Keratinocyte (primary cell): ENCODE data around the gene PABPC3. TPM values are rescaled to one million over a fixed set of nuclear protein-coding genes. Genes with fewer than 3 reads are reported as not detected.

ENCODE experiments used
- DNase-seq: peaks from one replicate; pipeline ENCODE4 v3.0.0-alpha.2; 2011; ENCODE audit warnings: low read depth, missing footprints, low spot score
- FAIRE-seq: peaks from 2 replicates; lab custom pipeline; 2011; peaks lifted over from hg19 to GRCh38; lab: Jason Lieb, UNC
- H2AFZ ChIP-seq: 2 replicates; pipeline ENCODE4 v1.6.0; 2012; ENCODE audit warnings: low read length, control low read depth, inconsistent platforms; ENCODE audit not compliant: control insufficient read depth
- H3K27ac ChIP-seq: 2 replicates; pipeline ENCODE4 v1.5.1; 2011; ENCODE audit warnings: low read length; ENCODE audit not compliant: control insufficient read depth, insufficient read depth
- H3K27me3 ChIP-seq: 3 replicates; pipeline ENCODE4 v1.6.0; 2011; ENCODE audit warnings: low read length; ENCODE audit not compliant: control insufficient read depth, insufficient read depth; ENCODE audit errors: extremely low read depth
- H3K36me3 ChIP-seq, 2 experiments: 2 replicates in 1 of 2; 3 replicates in 1 of 2; pipeline ENCODE4 v1.5.1; 2011; ENCODE audit warnings: low read length in 2 of 2, mild to moderate bottlenecking in 1 of 2; ENCODE audit not compliant: control insufficient read depth in 2 of 2, insufficient read depth in 2 of 2; ENCODE audit errors: extremely low read depth in 1 of 2
- H3K4me1 ChIP-seq: 3 replicates; pipeline ENCODE4 v1.5.1; 2011; ENCODE audit warnings: low read length; ENCODE audit not compliant: control insufficient read depth, insufficient read depth; ENCODE audit errors: extremely low read depth
- H3K4me2 ChIP-seq: 3 replicates; pipeline ENCODE4 v1.6.0; 2011; ENCODE audit warnings: low read depth, low read length; ENCODE audit not compliant: control insufficient read depth, insufficient read depth; ENCODE audit errors: extremely low read depth
- H3K4me3 ChIP-seq, 3 experiments: fragments of 200-600 bp in 1 of 3; sonication (generic) in 1 of 3; 2 replicates in 2 of 3; 3 replicates in 1 of 3; pipeline ENCODE4 v1.5.1; 2011 to 2016; ENCODE audit warnings: low read length in 3 of 3, mild to moderate bottlenecking in 3 of 3, control low read depth in 2 of 3, inconsistent platforms in 1 of 3, low read depth in 1 of 3, mixed read lengths in 1 of 3, mixed run types in 1 of 3, moderate library complexity in 1 of 3; ENCODE audit not compliant: control insufficient read depth in 2 of 3, insufficient read depth in 2 of 3; ENCODE audit errors: extremely low read depth in 1 of 3
- H3K79me2 ChIP-seq: 2 replicates; pipeline ENCODE4 v1.6.0; 2012; ENCODE audit warnings: low read length; ENCODE audit not compliant: control insufficient read depth, insufficient read depth
- H3K9ac ChIP-seq: 3 replicates; pipeline ENCODE4 v1.6.0; 2011; ENCODE audit warnings: low read length; ENCODE audit not compliant: control insufficient read depth, insufficient read depth; ENCODE audit errors: extremely low read depth
- H3K9me1 ChIP-seq: 3 replicates; pipeline ENCODE4 v1.6.0; 2011; ENCODE audit warnings: low read length; ENCODE audit not compliant: control insufficient read depth, insufficient read depth; ENCODE audit errors: extremely low read depth
- H3K9me3 ChIP-seq: 2 replicates; pipeline ENCODE4 v1.5.1; 2012; ENCODE audit warnings: low read depth, low read length; ENCODE audit not compliant: control insufficient read depth
- H4K20me1 ChIP-seq: 3 replicates; pipeline ENCODE4 v1.6.0; 2011; ENCODE audit warnings: low read length; ENCODE audit not compliant: control insufficient read depth, insufficient read depth; ENCODE audit errors: extremely low read depth
- EZH2 ChIP-seq: IDR thresholded peaks from one replicate; pipeline ENCODE4 v1.6.1; 2012; ENCODE audit warnings: inconsistent platforms, mild to moderate bottlenecking, low read length, moderate library complexity
- dilution Hi-C: fragments of 300-500 bp; cut with MboI; formaldehyde crosslinking; loops from one replicate; pipeline ENCODE4 v1.7.0; 2020; ENCODE audit warnings: low sequenced_read_pairs; ENCODE audit not compliant: extremely low pct_ligation_motif_present
- polyA plus RNA-seq, 5 experiments: library from polyadenylated mRNA; depleted of rRNA in 3 of 5; stranded (reverse) in 3 of 5; stranded (forward) in 1 of 5; unstranded in 1 of 5; fragments of >200 nt; gene quantifications; 1 replicate in 1 of 5; 2 replicates in 3 of 5; 3 replicates in 1 of 5; pipeline versions ENCODE4 v1.2.1 to v1.2.3, GENCODE V29; 2011 to 2012; ENCODE audit warnings: missing spikeins in 2 of 5, low read depth in 1 of 5, low replicate concordance in 1 of 5
- TF ChIP-seq, protein P1 (sequence below), 3 experiments: IDR thresholded peaks in 1 of 3; conservative IDR thresholded peaks in 1 of 3; optimal IDR thresholded peaks in 1 of 3; 2 replicates in 2 of 3; 3 replicates in 1 of 3; pipeline versions ENCODE3 to v1.5.1; 2011; ENCODE audit warnings: low read length in 3 of 3, mild to moderate bottlenecking in 3 of 3, moderate library complexity in 2 of 3, control low read depth in 1 of 3, inconsistent platforms in 1 of 3; ENCODE audit not compliant: insufficient read depth in 2 of 3; ENCODE audit errors: extremely low read depth in 1 of 3

PABPC3 gene
- polyA plus RNA-seq, 1 donor (not counting 4 experiments of a cell fraction or from before 2014, with no cell fraction given) = 0.31 TPM

GRCh38 chr13:25114220-25114619, 18.3 kb downstream of the PABPC3 start:
- H3K4me1 ChIP-seq = peaks cover 15% of the 10 kb centered on the region
- DNase-seq = peak; percentile 40
- H3K27me3 ChIP-seq = peaks cover 4% of the 10 kb centered on the region
- no peaks in the 10 kb centered on the region for H3K9me1 ChIP-seq
- dilution Hi-C loops = no loop called here
- no peak overlapping the region for H3K27ac ChIP-seq
- TF ChIP-seq, protein P1, sequence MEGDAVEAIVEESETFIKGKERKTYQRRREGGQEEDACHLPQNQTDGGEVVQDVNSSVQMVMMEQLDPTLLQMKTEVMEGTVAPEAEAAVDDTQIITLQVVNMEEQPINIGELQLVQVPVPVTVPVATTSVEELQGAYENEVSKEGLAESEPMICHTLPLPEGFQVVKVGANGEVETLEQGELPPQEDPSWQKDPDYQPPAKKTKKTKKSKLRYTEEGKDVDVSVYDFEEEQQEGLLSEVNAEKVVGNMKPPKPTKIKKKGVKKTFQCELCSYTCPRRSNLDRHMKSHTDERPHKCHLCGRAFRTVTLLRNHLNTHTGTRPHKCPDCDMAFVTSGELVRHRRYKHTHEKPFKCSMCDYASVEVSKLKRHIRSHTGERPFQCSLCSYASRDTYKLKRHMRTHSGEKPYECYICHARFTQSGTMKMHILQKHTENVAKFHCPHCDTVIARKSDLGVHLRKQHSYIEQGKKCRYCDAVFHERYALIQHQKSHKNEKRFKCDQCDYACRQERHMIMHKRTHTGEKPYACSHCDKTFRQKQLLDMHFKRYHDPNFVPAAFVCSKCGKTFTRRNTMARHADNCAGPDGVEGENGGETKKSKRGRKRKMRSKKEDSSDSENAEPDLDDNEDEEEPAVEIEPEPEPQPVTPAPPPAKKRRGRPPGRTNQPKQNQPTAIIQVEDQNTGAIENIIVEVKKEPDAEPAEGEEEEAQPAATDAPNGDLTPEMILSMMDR (optimal IDR thresholded peaks at IDR 0.05 in 1 of 3, IDR thresholded peaks at IDR 0.05 in 1 of 3, conservative IDR thresholded peaks at IDR 0.05 in 1 of 3; ENCODE audit: extremely low read depth in 1 of 3, insufficient read depth in 2 of 3, low read length in 3 of 3) = peak; percentile 87 to 96 (median 92)
- TF ChIP-seq EZH2 = no peak
- H4K20me1 ChIP-seq = no peaks in the 10 kb centered on the region
- no peaks in the 10 kb centered on the region for H3K36me3 ChIP-seq
- H3K4me2 ChIP-seq = no peak overlapping the region
- H3K9me3 ChIP-seq = no peaks in the 10 kb centered on the region
- H3K4me3 ChIP-seq = no peak overlapping the region
- peak; percentile 86 for FAIRE-seq
- H3K79me2 ChIP-seq = no peaks in the 10 kb centered on the region
- H3K9ac ChIP-seq = no peak overlapping the region
- no peak overlapping the region for H2AFZ ChIP-seq

- no peaks in the 10 kb centered on the region for H3K79me2 ChIP-seq
- H3K9me3 ChIP-seq = no peaks in the 10 kb centered on the region
- no peaks in the 10 kb centered on the region for H3K9me1 ChIP-seq
Measured at GRCh38 chr13:25116044-25116443, 20.1 kb downstream of the PABPC3 start.

More at GRCh38 chr13:25116044-25116443, 20.1 kb downstream of the PABPC3 start:
- no peak for DNase-seq
- Histone ChIP-seq H3K36me3 (no peaks in the 10 kb centered on the region), H3K9ac (no peak overlapping the region), H3K4me1 (peaks cover 10% of the 10 kb centered on the region), H2AFZ (no peak overlapping the region), H3K27ac (no peak overlapping the region), H3K4me2 (no peak overlapping the region), H4K20me1 (no peaks in the 10 kb centered on the region), H3K4me3 (no peak overlapping the region), H3K27me3 (peaks cover 4% of the 10 kb centered on the region)
- dilution Hi-C loops = no loop called here
- no peak for FAIRE-seq
- TF ChIP-seq, protein P1 (optimal IDR thresholded peaks at IDR 0.05 in 1 of 3, IDR thresholded peaks at IDR 0.05 in 1 of 3, conservative IDR thresholded peaks at IDR 0.05 in 1 of 3; ENCODE audit: extremely low read depth in 1 of 3, insufficient read depth in 2 of 3, low read length in 3 of 3) = no peak
- no peak for TF ChIP-seq EZH2
